GM10266 (cell line): ENCODE measurements around the gene EPB41L4A.
A peak's percentile ranks its signal among the peaks of the same experiment; 100 is the strongest.

Experiments
- DNase-seq: peaks from one replicate; pipeline ENCODE4 v3.0.0; 2012; ENCODE audit errors: extremely low spot score
- TF ChIP-seq, protein P1 (sequence below): IDR thresholded peaks from 2 replicates; pipeline ENCODE4 v1.5.1; 2012; ENCODE audit warnings: mild to moderate bottlenecking, low read depth; ENCODE audit not compliant: control insufficient read depth, insufficient read depth; ENCODE audit errors: missing control alignments

The EPB41L4A gene

DNA sequence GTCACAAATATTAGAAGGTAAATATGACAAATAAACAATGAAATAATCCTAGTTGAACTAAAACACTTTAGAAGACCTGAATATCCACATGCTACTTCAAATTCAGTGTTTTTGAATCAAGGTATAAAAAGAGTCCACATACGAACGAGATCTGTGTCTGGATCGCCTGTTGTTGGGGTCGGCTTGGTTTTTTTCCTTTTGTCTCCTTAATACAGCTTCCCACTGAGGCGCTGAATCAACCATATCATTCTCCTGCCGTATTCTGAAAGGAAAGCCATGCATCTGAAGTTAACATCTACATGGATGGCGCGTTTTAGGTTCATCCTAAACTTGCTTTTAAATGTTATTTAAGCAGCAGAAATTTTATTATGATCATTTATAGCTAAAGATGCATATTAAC lies 235.2 kb downstream of the EPB41L4A start:
- DNase-seq = no peak
- TF ChIP-seq, protein P1, sequence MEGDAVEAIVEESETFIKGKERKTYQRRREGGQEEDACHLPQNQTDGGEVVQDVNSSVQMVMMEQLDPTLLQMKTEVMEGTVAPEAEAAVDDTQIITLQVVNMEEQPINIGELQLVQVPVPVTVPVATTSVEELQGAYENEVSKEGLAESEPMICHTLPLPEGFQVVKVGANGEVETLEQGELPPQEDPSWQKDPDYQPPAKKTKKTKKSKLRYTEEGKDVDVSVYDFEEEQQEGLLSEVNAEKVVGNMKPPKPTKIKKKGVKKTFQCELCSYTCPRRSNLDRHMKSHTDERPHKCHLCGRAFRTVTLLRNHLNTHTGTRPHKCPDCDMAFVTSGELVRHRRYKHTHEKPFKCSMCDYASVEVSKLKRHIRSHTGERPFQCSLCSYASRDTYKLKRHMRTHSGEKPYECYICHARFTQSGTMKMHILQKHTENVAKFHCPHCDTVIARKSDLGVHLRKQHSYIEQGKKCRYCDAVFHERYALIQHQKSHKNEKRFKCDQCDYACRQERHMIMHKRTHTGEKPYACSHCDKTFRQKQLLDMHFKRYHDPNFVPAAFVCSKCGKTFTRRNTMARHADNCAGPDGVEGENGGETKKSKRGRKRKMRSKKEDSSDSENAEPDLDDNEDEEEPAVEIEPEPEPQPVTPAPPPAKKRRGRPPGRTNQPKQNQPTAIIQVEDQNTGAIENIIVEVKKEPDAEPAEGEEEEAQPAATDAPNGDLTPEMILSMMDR = no peak

DNA sequence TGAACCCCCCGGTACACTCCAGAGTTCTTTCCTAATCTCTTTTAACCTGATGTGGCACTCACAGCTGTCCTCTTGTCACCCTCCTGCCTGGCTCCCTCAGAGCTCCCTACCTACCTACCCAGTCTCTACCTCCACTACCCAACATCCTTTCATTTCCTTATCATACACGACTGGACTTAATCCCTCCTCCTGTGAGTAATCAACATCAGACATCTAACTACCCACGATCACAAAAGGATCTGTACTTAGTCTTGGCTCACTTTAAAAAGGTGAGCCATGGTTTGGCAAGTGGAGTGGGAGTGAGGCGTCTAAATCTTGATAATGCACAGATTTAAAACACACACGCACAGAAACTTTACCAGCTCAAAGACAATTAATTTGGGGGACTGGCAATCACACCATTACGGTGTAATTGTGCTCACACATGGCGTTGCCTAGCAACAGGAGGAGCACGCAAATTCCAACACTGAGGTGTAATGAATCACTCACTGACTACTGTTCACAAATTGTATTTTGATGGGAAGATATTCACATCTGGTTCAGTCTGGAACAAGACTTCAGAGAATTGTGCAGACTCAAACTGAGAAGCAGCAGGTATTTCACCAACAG lies 235.9 kb downstream of the EPB41L4A start:
- TF ChIP-seq, protein P1 = no peak
- DNase-seq = no peak

DNA sequence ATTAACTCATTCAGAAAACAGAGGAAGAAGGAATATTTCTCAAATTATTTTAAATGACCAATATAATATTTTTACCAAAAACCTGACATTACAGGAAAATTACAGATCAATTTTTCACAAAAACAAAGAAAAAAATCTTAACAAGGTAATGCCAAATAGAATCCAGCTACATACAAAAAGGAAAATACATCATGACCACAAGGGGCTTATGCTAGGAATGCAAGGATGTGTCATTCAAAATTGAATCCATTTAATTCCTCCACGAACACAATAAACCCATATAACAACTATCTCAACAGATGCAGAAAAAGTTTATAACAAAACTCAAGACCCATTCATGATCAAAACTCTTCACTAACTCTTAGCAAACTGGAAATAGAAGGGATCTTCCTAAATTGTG lies 239.8 kb downstream of the EPB41L4A start:
- DNase-seq = no peak
- TF ChIP-seq, protein P1 = no peak

DNA sequence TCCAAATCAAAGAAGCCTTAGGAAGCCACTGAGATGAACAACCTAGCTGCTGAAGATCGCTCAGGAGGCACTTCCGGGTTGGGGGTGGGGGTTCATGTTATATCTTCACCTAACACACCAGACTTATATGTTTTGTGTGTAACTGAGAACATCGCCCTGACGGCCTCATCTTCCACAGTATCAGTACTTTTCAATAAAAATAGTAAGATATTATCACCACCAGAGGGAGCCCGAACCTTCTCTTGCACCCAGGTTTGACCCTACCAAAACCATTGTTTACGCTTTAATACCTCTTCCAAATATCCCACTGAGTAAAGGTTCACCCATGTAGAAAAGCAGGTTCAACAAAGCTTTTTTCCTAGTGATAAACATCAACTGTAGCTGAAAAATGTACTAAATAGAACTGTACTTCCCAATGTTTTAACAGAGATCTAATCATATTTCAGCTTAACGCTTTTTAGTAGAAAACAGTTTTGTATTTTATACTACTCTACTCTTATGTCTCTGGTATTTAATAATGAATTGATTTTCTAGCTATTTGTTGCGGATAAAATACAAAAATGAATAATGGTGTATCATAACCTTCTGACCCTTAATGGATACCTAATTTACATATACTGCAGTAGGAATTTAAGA lies 244.0 kb downstream of the EPB41L4A start:
- TF ChIP-seq, protein P1 = peak; percentile 62
- peak; percentile 43 for DNase-seq

DNA sequence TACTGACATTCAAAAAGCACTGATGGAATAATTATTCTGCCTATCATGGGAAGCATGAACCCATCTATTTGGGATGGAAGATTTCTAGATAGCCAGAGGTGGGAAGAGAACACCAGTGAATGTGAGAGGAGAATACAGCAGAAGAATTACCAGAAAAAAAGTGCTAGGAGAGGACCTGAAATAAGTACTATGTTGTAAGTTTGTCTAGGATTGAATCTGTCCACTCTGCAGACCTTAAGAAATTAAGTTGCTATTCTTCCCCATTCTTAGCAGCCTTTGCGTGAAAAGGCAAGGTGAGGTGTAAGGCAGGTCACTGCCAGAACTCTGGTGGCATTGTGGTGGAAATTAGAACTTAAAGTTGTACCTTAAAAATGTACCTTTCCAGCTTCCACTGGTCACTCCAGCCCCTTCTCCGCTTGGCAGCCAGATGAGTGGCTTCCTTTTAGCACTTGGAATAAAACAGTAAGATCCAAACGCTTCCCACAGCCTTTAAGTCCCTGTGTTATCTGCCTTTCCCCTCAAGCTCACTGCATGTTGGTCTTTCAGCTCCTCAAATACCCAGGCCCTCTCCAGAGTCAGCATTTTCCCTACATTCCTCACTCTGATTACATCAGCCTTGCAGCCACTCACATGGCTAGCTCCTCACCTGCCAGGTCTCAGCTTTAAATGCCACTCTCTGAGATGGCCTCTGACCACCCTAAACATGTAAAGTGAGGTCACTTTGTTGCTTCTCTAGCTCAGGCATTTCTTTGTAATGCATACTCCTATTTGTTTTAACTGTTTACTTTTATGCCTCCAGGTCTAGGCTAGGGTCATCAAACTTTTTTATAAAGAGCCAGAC lies 253.0 kb downstream of the EPB41L4A start:
- TF ChIP-seq, protein P1 = no peak
- no peak for DNase-seq

DNA sequence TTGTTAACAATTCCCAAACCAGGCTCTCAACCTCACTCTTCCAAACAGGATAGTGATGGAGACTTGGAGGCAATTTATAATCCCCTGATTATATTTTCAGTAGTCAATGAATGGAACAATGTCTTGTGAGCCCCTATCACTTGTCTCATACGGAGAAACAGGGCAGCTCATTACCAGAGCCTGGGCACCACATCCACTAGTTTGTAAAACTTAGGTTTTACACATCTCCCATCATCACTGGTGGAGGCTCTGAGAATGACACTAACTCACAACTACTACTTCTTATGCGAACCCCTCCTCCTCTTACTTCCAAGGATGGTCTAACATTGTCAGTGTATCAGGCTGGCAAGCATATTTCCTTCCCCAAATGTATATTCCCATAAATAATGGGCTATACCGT lies 253.7 kb downstream of the EPB41L4A start:
- TF ChIP-seq, protein P1 = no peak
- no peak for DNase-seq
